ENCODE results near the gene SH3BGRL. TPM values are rescaled to one million over a fixed set of nuclear protein-coding genes. Genes with fewer than 3 reads are reported as not detected.

The SH3BGRL gene
- total RNA-seq, 4 donors from 2014 or later, result 51.5 to 85.5 (median 56.9) TPM

DNA sequence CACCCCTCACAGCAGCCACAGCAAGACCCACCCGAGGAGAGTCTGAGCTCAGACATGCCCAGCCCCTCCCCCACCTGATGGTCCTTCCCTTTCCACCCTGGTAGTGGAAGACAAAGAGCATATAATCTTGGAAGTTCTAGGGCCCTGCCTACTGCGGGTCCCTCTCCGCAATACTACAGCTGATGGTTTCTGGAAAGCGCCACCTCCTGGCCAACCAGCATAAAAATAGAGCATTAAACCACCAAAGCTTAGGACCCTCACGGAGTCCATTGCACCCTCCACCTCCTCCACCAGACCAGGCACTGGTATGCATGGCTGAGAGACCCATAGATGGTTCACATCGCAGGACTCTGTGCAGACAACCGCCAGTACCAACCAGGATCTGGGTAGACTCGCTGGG lies 78.2 kb downstream of the SH3BGRL start:
- intact Hi-C loops (cut with DNase I; ENCODE audit: low total_unique reads), result no loop called here
- no peak overlapping the region for H3K4me3 ChIP-seq (ENCODE audit: low read depth, poor library complexity, severe bottlenecking)
- 58 to 98% methylated on average over 6 to 8 of the region's 8 CpGs for WGBS, 2 donors
- no peak for DNase-seq (ENCODE audit: low spot score in 2 of 2)
- TF ChIP-seq, protein P1, sequence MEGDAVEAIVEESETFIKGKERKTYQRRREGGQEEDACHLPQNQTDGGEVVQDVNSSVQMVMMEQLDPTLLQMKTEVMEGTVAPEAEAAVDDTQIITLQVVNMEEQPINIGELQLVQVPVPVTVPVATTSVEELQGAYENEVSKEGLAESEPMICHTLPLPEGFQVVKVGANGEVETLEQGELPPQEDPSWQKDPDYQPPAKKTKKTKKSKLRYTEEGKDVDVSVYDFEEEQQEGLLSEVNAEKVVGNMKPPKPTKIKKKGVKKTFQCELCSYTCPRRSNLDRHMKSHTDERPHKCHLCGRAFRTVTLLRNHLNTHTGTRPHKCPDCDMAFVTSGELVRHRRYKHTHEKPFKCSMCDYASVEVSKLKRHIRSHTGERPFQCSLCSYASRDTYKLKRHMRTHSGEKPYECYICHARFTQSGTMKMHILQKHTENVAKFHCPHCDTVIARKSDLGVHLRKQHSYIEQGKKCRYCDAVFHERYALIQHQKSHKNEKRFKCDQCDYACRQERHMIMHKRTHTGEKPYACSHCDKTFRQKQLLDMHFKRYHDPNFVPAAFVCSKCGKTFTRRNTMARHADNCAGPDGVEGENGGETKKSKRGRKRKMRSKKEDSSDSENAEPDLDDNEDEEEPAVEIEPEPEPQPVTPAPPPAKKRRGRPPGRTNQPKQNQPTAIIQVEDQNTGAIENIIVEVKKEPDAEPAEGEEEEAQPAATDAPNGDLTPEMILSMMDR (IDR thresholded peaks at IDR 0.05), result no peak
- no peak for TF ChIP-seq POLR2A (IDR thresholded peaks at IDR 0.05)

DNA sequence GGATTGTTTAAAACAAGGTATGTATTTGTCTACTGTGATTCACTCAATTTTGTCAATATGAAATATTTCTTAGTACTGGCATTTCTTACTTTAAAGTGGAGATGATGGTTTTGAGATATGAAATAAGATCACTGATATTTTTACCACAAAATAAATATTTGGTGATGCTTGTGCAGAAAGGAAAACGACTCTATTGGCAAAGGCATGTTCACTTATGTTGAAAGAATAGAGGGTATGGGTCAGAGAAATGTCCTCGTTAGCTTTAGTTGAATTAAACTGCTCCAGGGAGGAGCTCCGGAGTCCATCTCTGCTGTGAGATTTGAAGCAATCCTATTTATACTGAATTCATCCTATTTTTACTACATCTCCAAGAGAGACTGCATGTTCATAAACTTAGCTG lies 84.2 kb downstream of the SH3BGRL start:
- no peak overlapping the region for H3K4me3 ChIP-seq (ENCODE audit: low read depth, poor library complexity, severe bottlenecking)
- DNase-seq (ENCODE audit: low spot score in 2 of 2), result no peak
- TF ChIP-seq POLR2A (IDR thresholded peaks at IDR 0.05), result no peak
- TF ChIP-seq, protein P1 (IDR thresholded peaks at IDR 0.05), result no peak
- intact Hi-C loops (cut with DNase I; ENCODE audit: low total_unique reads), result no loop called here
- 68 to 79% methylated on average over 3 of the region's 3 CpGs for WGBS, 2 donors

DNA sequence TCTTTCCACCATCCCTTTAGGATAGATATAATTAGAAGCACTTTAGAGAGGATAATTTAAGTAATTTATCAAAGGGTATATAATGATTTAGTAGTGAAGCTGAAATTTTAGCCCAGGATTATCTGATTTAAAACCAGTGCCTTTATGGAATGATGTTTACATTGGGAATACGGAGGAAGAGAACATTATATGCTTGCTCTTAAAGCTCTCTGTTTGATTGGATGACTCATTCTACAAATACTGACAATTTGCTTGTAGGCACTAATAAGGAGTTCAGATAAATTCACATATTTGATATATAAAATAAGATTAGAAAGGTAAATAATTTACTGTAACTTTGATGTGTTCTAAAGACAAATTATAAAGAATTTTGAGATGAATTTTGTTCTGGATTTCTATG lies 84.7 kb downstream of the SH3BGRL start:
- intact Hi-C loops (cut with DNase I; ENCODE audit: low total_unique reads), result no loop called here
- DNase-seq (ENCODE audit: low spot score in 2 of 2), result no peak
- TF ChIP-seq POLR2A (IDR thresholded peaks at IDR 0.05), result no peak
- TF ChIP-seq, protein P1 (IDR thresholded peaks at IDR 0.05), result no peak
- H3K4me3 ChIP-seq (ENCODE audit: low read depth, poor library complexity, severe bottlenecking), result no peak overlapping the region
- WGBS, 2 donors, result 82 to 83% methylated on average over 1 of the region's 1 CpG

DNA sequence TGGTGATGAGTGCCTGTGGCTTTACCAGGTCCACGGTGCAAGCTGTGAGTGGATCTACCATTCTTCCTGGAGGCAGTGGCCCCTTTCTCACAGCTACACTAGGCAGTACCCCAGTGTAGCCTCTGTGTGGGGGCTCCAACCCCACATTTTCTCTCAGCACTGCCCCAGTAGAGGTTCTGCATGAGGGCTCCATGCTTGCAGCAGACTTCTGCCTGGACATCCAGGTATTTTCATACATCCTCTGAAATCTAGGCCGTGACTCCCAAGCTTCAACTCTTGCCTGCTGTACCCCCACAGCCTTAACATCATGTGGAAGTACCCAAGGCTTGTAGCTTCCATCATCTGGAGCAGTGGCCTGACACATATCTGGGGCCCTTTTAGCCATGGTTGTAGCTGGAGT lies 90.1 kb downstream of the SH3BGRL start:
- no peak for DNase-seq (ENCODE audit: low spot score in 2 of 2)
- WGBS, 2 donors, result 91 to 100% methylated on average over 2 of the region's 2 CpGs
- H3K4me3 ChIP-seq (ENCODE audit: low read depth, poor library complexity, severe bottlenecking), result no peak overlapping the region
- no peak for TF ChIP-seq POLR2A (IDR thresholded peaks at IDR 0.05)
- intact Hi-C loops (cut with DNase I; ENCODE audit: low total_unique reads), result no loop called here

DNA sequence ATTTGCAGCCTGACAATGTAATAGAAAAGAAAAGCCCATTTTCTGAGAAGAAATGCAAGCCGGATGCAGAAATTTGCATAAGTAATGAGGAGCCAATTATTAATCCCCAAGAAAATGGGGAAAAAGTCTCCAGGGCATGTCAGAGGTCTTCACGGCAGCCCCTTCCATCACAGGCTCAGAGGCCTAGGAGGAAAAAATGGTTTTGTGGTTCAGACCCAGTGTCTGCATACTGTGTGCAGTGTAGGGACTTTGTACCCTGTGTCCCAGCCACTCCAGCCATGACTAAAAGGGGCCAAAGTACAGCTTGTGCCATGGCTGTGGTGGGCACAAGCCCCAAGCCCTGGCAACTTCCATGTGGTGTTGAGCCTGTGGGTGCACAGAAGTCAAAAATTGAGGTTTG lies 92.2 kb downstream of the SH3BGRL start:
- TF ChIP-seq POLR2A (IDR thresholded peaks at IDR 0.05), result no peak
- TF ChIP-seq, protein P1 (IDR thresholded peaks at IDR 0.05), result no peak
- DNase-seq (ENCODE audit: low spot score in 2 of 2), result no peak
- 96% methylated on average over 2 of the region's 2 CpGs for WGBS, 2 donors
- H3K4me3 ChIP-seq (ENCODE audit: low read depth, poor library complexity, severe bottlenecking), result no peak overlapping the region
- intact Hi-C loops (cut with DNase I; ENCODE audit: low total_unique reads), result no loop called here

DNA sequence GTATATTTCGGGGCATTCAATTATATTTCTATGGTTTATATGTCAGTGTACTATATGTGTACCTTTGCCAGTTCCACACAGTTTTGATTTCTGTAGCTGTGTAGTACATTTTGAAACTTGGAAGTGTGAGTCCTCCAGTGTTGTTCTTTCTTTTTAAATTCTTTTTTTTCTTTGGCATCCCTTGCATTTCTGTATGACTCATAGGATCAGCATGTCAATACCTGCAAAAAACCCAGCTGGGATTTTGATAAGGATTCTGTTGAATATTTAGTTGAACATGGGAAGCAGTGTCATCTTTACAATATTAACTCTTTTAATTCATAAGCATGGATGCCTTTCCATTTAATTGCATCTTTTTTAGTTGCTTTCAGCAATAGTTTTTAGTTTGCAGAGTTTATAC lies 100.0 kb downstream of the SH3BGRL start:
- DNase-seq (ENCODE audit: low spot score in 2 of 2), result no peak
- intact Hi-C loops (cut with DNase I; ENCODE audit: low total_unique reads), result no loop called here
- WGBS, 2 donors, result 82 to 91% methylated on average over 1 of the region's 1 CpG
- TF ChIP-seq POLR2A (IDR thresholded peaks at IDR 0.05), result no peak
- TF ChIP-seq, protein P1 (IDR thresholded peaks at IDR 0.05), result no peak
- no peak overlapping the region for H3K4me3 ChIP-seq (ENCODE audit: low read depth, poor library complexity, severe bottlenecking)
